ENCODE measurements around the gene MTHFR.

DNA sequence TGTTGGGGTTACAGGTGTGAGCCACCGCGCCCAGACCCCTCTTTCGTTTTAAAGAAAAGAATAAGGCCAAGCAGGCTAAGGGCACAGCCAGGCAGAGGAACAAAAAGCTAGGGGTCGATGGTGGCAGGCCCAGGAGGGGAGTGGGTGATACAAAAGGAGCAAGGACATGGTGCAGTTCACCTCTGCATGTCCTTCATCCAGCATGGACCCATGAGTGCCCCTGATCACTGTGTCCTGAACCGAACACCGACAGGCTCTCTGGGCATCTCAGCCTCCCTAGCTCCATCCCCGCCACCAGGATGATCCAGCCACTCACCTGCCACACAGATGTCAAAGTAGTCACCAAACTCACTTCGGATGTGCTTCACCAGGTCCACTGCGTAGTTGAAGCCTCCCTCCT, 5.9 kb downstream of the MTHFR start:
- TF ChIP-seq GATA2 (IDR thresholded peaks at IDR 0.05; ENCODE audit: low read depth, low read length) (no peak), GATA3 (IDR thresholded peaks at IDR 0.05; ENCODE audit: low read depth, low read length) (no peak)
